ENCODE measurements around the gene RERE. TPM values are rescaled to one million over a fixed set of nuclear protein-coding genes. Genes with fewer than 3 reads are reported as not detected.
A peak's percentile ranks its signal among the peaks of the same experiment; 100 is the strongest.

The RERE gene
- total and polyA plus RNA-seq, 7 donors = 19.2 to 148 (median 90.6) TPM

- 24 to 65% methylated on average over 3 of the region's 3 CpGs for whole genome bisulfite sequencing, 2 donors
- intact Hi-C loops (cut with DNase I) = loop anchor here (5.0 kb wide), 2 partner anchors 48 to 282 kb away; no protein-coding TSS in a partner anchor
- peak overlapping the region; percentile 96 to 100 (median 98) for H3K27ac ChIP-seq
- H3K27me3 ChIP-seq = no peaks in the 10 kb centered on the region
- H3K36me3 ChIP-seq = peaks cover 0 to 22% (median 0%) of the 10 kb centered on the region in 4 donors
- DNase-seq = no peak
- H3K4me1 ChIP-seq = peaks cover 0 to 71% (median 65%) of the 10 kb centered on the region in 4 donors
- H3K4me3 ChIP-seq = peak overlapping the region; percentile 13 to 96 (median 84)
- H3K9me3 ChIP-seq = no peaks in the 10 kb centered on the region
- TF ChIP-seq EP300 (IDR thresholded peaks at IDR 0.05) = no peak
Observed at GRCh38 chr1:8419861-8420260, 397.6 kb downstream of the RERE start.

GRCh38 chr1:8419172-8419571 lies 398.3 kb downstream of the RERE start:
- intact Hi-C loops (cut with DNase I) = no loop called here
- Histone ChIP-seq H3K9me3 (no peaks in the 10 kb centered on the region), H3K36me3 (peaks cover 0 to 24% (median 0%) of the 10 kb centered on the region in 4 donors), H3K4me3 (peak overlapping the region; percentile 13 to 96 (median 84)), H3K27ac (peak overlapping the region; percentile 96 to 100 (median 98)), H3K27me3 (no peaks in the 10 kb centered on the region), H3K4me1 (peaks cover 0 to 73% (median 65%) of the 10 kb centered on the region in 4 donors)
- 25 to 40% methylated on average over 6 of the region's 6 CpGs for WGBS, 2 donors
- no peak for DNase-seq
- no peak for TF ChIP-seq POLR2A (IDR thresholded peaks at IDR 0.05)
- TF ChIP-seq EP300 (IDR thresholded peaks at IDR 0.05) = peak in 1 of 4 donors; percentile 9
- peak in 2 of 4 donors; percentile 48 to 60 for TF ChIP-seq POLR2AphosphoS5 (IDR thresholded peaks at IDR 0.05)
- TF ChIP-seq CTCF (IDR thresholded peaks at IDR 0.05) = no peak

GRCh38 chr1:8418301-8418700 lies 399.1 kb downstream of the RERE start:
- 44 to 72% methylated on average over 4 of the region's 4 CpGs for WGBS, 2 donors
- peaks cover 0 to 27% (median 0%) of the 10 kb centered on the region in 4 donors for H3K36me3 ChIP-seq
- no peak for DNase-seq
- no peaks in the 10 kb centered on the region for H3K9me3 ChIP-seq
- peak overlapping the region; percentile 96 to 100 (median 98) for H3K27ac ChIP-seq
- H3K4me1 ChIP-seq = peaks cover 0 to 81% (median 74%) of the 10 kb centered on the region in 4 donors
- peak overlapping the region in 1 of 4 donors; percentile 96 for H3K4me3 ChIP-seq
- no peaks in the 10 kb centered on the region for H3K27me3 ChIP-seq
- intact Hi-C loops (cut with DNase I) = no loop called here
- TF ChIP-seq POLR2AphosphoS5 (IDR thresholded peaks at IDR 0.05) = no peak
- TF ChIP-seq CTCF (IDR thresholded peaks at IDR 0.05) = no peak

- peaks cover 0 to 88% (median 81%) of the 10 kb centered on the region in 4 donors for H3K4me1 ChIP-seq
- intact Hi-C loops (cut with DNase I) = no loop called here
- no peak overlapping the region for H3K4me3 ChIP-seq
- WGBS, 2 donors = 74 to 79% methylated on average over 5 of the region's 5 CpGs
- peaks cover 0 to 27% (median 0%) of the 10 kb centered on the region in 4 donors for H3K36me3 ChIP-seq
- peak overlapping the region; percentile 96 to 100 (median 98) for H3K27ac ChIP-seq
- H3K9me3 ChIP-seq = no peaks in the 10 kb centered on the region
- DNase-seq = no peak
- TF ChIP-seq POLR2AphosphoS5 (IDR thresholded peaks at IDR 0.05) (no peak), POLR2A (IDR thresholded peaks at IDR 0.05) (no peak), EP300 (IDR thresholded peaks at IDR 0.05) (no peak), CTCF (IDR thresholded peaks at IDR 0.05) (no peak)
- no peaks in the 10 kb centered on the region for H3K27me3 ChIP-seq
Observed at GRCh38 chr1:8417625-8418024, 399.8 kb downstream of the RERE start.

GRCh38 chr1:8416881-8417280 lies 400.6 kb downstream of the RERE start:
- Histone ChIP-seq H3K27me3 (no peaks in the 10 kb centered on the region), H3K36me3 (peaks cover 0 to 27% (median 0%) of the 10 kb centered on the region in 4 donors), H3K4me1 (peaks cover 0 to 96% (median 88%) of the 10 kb centered on the region in 4 donors), H3K27ac (peak overlapping the region; percentile 96 to 100 (median 98)), H3K9me3 (no peaks in the 10 kb centered on the region), H3K4me3 (no peak overlapping the region)
- TF ChIP-seq CTCF (IDR thresholded peaks at IDR 0.05) (no peak), POLR2A (IDR thresholded peaks at IDR 0.05) (no peak), POLR2AphosphoS5 (IDR thresholded peaks at IDR 0.05) (no peak), EP300 (IDR thresholded peaks at IDR 0.05) (no peak)
- WGBS, 2 donors = 54 to 58% methylated on average over 3 of the region's 3 CpGs
- intact Hi-C loops (cut with DNase I) = no loop called here
- DNase-seq = no peak
